Epithelial cell of proximal tubule (primary cell): Measurements from ENCODE around the gene CHIA. TPM values are rescaled to one million over a fixed set of nuclear protein-coding genes. Genes with fewer than 3 reads are reported as not detected.

Experiments
- DNase-seq: peaks from one replicate; pipeline ENCODE4 v3.0.0-alpha.2; 2011; ENCODE audit warnings: low read depth
- H3K4me3 ChIP-seq: 2 replicates; pipeline ENCODE4 v1.5.1; 2011; ENCODE audit warnings: low read depth, mild to moderate bottlenecking, low read length
- total RNA-seq: library from RNA; depleted of rRNA; stranded (reverse); fragments of >200 nt; gene quantifications from 2 replicates; pipeline ENCODE4 v1.2.3, GENCODE V29; 2015
- TF ChIP-seq, protein P1 (sequence below): conservative IDR thresholded peaks from 2 replicates; pipeline ENCODE4 v1.5.1; 2012; ENCODE audit warnings: low read depth, mild to moderate bottlenecking, low read length

The CHIA gene
- total RNA-seq, 1 donor from 2014 or later, result not detected

- H3K4me3 ChIP-seq, result no peak overlapping the region
- TF ChIP-seq, protein P1, sequence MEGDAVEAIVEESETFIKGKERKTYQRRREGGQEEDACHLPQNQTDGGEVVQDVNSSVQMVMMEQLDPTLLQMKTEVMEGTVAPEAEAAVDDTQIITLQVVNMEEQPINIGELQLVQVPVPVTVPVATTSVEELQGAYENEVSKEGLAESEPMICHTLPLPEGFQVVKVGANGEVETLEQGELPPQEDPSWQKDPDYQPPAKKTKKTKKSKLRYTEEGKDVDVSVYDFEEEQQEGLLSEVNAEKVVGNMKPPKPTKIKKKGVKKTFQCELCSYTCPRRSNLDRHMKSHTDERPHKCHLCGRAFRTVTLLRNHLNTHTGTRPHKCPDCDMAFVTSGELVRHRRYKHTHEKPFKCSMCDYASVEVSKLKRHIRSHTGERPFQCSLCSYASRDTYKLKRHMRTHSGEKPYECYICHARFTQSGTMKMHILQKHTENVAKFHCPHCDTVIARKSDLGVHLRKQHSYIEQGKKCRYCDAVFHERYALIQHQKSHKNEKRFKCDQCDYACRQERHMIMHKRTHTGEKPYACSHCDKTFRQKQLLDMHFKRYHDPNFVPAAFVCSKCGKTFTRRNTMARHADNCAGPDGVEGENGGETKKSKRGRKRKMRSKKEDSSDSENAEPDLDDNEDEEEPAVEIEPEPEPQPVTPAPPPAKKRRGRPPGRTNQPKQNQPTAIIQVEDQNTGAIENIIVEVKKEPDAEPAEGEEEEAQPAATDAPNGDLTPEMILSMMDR, result no peak
- no peak for DNase-seq
Observed at GRCh38 chr1:111283838-111284237, 6.8 kb upstream of the CHIA start.

DNA sequence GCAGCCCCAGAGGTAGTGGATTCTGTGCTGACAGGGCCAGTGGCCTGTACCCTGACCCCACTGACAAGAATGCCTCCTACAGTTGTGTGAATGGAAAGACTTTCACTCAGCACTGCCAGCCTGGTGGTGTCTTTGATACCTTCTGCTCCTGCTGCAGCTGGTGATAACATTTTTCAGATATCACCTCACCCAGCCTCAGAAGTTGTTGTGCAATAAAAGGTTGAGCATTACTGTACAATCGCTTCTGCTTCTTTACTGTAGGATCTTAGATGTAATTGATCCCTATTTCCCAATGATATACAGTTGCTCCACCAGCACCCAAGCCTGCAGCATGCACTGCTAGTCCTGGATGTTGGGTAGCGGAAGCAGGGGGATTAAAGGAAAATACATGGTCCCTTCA lies 4.8 kb upstream of the CHIA start:
- TF ChIP-seq, protein P1, result no peak
- no peak overlapping the region for H3K4me3 ChIP-seq
- DNase-seq, result no peak

DNA sequence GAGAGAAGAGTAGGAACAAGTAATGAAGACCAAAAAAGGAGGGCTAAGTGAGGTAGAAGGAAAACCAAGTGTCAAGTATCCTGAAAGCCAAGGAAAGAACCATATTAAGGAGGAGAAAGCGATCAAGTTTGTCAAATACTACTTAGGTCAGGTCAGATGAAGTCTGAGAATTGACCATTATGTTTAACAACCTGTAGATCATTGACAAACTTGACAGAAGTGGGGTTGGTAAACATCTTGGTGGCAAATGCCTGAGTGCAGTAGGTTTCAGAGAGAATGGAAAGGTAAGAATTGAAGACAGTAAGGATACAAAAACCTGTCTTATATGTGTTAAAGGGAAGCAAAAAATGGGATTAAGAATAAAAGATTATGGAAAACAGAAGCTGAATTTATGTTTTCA lies 3.7 kb upstream of the CHIA start:
- no peak for DNase-seq
- TF ChIP-seq, protein P1, result no peak
- H3K4me3 ChIP-seq, result no peak overlapping the region

GRCh38 chr1:111289371-111289770 lies 1.3 kb upstream of the CHIA start:
- no peak for DNase-seq
- TF ChIP-seq, protein P1, result no peak
- H3K4me3 ChIP-seq, result no peak overlapping the region

DNA sequence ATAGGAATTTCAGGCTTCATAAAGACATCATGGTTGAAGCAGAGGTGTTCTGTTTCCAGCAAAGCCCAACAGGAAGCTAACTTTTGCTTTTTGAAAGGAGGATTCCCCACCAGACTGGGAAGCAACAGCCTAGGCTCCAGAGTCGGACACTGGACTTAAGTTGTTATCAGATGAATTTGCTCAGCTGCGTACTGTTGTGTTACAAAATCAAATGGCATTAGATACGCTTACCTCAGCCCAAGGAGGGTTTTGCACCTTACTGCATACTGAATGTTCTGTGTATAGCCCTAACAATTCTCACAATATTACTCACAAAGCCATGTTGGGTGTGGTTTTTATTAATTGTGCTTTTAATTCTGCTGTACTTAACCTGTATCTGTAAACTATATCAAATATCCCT lies 547 bp upstream of the CHIA start:
- TF ChIP-seq, protein P1, result no peak
- DNase-seq, result no peak
- no peak overlapping the region for H3K4me3 ChIP-seq

DNA sequence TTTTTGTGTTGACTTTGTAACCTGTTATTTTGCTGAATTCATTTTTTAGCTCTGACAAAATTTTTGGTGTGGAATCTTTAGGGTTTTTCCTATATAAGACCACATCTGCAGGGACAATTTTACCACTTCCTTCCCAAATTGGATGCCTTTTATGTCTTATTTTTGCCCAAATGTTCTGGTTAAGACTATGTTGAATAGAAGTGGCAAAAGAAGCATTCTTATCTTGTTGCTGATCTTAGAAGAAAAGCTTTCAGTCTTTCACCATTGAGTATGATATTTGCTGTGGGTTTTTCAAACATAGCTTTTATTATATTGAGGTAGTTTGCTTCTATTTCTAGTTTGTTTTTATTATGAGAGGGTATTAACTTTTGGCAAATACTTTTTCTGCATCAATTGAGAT lies 3.7 kb downstream of the CHIA start:
- no peak for DNase-seq
- TF ChIP-seq, protein P1, result no peak
- H3K4me3 ChIP-seq, result no peak overlapping the region

DNA sequence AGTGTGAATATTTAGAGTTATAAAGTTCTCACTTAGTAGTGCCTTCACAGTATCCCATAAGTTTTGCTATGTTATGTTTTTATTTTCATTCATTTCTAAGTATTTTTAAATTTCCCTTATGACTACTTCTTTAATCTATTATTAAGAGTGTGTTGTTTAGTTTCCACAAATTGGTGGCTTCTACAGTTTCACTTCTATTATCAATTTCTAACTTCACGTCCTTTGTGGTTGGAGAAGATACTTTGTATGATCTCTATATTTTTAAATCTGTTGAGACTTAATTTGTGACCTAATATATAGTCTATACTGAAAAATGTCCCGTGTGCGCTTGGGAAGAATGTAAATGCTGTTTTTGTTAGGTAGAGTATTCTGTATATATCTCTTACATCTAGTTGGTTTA lies 11.7 kb downstream of the CHIA start:
- H3K4me3 ChIP-seq, result no peak overlapping the region
- no peak for DNase-seq
- TF ChIP-seq, protein P1, result no peak
